HG02840 (cell line): ENCODE measurements around the gene G6PC3.
"Not testable (repeated sequence)": the region's sequence is repeated elsewhere in the genome, so short reads cannot be mapped to it uniquely, and the experiment has no call there.

Experiments
- ATAC-seq: cut with Tn5 transposase; IDR thresholded peaks from one replicate; pipeline ENCODE4 v1.9.1; 2021; ENCODE audit warnings: mild to moderate bottlenecking, moderate library complexity, moderate number of reproducible peaks; ENCODE audit not compliant: unreplicated experiment, low FRiP score

G6PC3 gene

DNA sequence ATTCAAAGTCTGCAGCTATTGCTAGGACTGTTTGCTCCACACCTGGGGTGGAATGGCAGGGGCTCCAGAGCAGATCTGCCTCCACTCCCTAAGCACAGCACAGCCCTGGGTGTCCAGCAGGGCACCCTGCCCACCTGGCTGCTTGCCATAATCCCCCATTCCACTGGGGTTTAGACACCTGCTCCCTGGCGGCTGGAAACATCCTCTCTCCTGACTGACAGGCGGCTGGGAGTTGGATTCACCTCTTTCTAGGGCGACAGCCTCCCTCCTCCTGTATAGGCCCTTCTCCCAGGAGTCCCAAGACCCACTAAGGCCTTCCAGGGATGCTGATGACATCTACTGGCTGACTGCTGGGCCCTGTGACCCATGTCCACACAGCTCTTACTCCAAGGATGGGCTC lies 34.9 kb downstream of the G6PC3 start:
- no peak for ATAC-seq

DNA sequence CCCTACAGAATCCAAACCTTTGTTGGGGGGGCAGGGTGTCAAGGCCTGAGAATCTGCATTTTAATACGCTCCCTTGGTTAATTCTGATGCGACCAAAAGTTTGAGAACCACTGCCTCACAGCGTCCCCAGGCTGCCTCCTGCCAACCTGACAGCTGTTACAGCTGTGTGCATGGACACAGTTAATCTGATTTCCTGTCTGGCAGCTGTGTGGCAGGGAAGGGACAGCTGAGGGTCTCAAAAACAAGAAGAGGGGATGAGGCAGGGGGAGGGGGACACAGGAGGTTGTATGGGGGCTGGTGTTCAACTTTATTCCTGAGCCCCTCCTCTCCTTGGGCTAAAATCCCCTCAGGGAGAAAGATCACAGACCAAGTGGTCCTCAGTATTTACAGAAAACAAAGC lies 35.4 kb downstream of the G6PC3 start:
- no peak for ATAC-seq

GRCh38 chr17:44106801-44107200 lies 36.3 kb downstream of the G6PC3 start:
- ATAC-seq = no peak

DNA sequence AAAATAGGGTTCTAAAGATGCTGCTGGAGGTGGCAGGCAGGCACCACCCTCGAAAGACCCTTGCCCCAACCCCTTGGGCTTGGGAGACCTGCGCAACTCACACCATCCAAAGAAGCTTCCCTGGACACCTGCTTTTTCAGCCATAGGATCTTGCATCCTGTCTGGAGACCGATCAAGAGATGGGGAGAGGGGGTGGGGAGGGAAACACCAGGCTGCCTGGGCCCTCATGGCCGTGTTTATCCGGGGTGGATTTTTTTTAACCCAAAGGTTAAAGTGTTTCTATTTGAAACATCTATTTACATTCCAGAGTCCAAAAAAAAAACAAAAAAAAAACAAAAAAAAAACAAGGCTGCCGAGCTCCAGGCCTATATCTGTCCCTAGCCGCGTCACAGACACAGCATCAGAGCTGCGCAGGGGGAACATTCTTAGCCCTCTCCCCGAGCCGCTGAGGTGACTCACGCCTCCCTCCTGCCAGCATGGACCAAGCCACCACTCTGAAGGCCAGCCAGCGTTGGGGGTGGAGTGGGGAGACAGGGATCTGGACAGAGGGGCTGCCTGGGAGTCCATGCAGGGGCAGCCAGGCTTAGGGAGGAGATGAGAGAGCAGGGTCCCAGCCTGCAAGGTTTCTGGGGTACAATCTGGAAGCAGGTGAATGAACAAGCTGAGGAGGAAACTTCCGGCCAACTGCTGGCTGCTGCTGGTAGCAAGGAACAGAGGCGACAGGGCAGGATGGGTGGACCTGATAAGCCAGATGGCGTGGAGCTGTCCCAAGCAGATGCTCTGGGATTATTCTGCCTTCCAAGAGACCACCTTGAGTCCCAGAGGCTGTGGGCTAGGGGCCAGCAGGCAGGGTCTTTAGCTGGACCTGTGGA lies 38.1 kb downstream of the G6PC3 start:
- ATAC-seq = no peak

DNA sequence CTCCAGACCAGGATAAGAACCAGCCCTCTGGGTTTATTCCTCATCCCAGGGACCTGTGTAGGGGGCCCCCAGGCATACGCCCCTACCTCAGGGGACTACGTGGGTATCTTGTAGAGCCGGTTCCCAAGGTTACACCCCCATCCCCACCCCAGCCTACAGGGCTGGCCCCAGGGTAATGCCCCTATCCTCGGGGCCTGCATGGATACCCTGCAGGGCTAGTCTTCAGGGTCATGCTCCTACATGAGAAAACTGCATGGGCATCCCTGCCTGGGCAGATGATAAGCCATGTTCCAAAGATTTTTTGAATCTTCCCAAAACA lies 38.7 kb downstream of the G6PC3 start:
- ATAC-seq = no peak

GRCh38 chr17:44110011-44110686 lies 39.6 kb downstream of the G6PC3 start:
- ATAC-seq = no peak

GRCh38 chr17:44110823-44111633 lies 40.5 kb downstream of the G6PC3 start:
- ATAC-seq = no peak

DNA sequence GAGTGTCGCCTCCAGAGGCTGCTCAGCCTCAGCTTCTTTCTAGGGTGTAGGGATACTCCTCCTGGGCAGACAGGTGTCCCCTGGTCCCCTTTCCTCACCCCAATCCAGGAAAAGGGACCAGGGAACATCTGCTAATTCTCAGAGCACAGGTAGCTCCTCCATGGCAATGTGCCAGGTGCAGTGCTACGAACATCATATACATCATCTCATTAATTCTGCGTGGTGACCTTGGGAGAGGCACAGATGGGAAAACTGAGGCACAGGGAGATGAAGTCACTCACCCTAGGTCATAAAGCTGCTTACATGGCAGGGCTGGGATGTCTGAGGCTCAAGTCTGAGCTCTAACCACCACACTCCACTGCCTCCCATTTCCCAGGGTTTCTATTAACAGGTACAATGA lies 41.2 kb downstream of the G6PC3 start:
- no peak for ATAC-seq

GRCh38 chr17:44112284-44113280 lies 42.0 kb downstream of the G6PC3 start:
- no peak for ATAC-seq

DNA sequence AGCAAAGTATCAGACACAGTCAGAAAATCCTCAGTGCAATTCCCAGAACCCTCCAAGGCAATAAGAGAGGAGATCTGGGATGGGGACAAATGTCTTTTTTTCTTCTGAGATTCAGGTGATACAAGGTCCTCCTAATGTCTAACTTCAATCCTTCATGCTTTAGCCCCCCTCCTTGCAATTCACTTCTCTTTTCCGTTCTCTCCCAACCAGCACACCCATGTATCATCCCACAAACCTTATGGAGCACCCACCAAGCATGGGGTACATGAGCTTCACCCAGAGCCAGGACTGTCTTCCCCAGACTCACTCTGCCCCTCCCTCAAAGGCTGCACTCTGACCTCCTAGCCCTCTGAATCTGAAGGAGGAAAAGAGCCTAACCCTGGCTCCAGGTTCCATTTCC lies 42.8 kb downstream of the G6PC3 start:
- no peak for ATAC-seq

DNA sequence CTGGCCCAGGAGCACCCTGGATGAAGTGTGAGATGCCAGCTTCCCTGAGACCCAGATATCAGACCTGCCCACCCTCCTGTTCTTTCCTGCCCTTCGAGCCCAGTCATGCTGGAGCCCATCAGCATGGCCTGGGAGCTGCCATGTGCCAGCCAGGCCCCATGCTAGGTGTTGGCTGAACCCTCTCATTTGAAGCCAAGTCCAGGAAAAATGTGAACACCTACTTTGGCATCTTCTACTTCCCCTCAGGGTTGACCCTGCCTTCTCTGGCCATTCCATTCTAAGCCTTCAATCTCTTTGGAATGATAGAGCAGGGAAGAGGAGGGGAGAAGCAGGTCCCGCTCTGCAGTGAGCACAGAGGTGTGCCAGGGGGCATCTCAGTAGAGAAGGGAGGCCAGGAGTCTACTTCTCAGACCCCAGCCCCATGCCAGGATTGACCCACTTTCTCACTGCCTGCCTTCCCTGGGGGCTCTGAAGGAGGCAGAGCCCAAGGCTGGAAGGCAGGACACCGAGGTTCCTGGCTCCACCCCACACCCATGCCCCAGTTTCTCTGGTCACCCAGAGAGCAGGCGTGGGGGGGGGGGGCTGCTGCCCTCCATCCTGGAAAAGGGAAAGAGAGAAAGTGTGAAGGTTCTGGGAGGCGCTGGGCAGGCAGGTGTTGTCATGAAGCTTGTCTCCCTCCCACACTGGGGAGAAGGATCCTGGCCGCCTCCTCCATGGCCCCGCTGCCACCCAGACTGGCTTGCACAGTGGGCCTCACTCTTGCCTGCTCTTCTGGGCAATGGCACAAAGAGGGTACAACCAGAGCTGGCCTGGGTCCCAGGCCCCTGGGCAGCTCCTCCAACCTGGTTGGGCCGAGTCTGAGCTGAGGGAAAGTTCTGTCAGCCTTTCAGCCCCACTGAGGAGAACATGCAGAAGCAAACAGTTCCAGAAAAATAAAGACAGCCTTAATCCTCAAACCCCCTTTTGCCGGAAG lies 43.6 kb downstream of the G6PC3 start:
- no peak for ATAC-seq

DNA sequence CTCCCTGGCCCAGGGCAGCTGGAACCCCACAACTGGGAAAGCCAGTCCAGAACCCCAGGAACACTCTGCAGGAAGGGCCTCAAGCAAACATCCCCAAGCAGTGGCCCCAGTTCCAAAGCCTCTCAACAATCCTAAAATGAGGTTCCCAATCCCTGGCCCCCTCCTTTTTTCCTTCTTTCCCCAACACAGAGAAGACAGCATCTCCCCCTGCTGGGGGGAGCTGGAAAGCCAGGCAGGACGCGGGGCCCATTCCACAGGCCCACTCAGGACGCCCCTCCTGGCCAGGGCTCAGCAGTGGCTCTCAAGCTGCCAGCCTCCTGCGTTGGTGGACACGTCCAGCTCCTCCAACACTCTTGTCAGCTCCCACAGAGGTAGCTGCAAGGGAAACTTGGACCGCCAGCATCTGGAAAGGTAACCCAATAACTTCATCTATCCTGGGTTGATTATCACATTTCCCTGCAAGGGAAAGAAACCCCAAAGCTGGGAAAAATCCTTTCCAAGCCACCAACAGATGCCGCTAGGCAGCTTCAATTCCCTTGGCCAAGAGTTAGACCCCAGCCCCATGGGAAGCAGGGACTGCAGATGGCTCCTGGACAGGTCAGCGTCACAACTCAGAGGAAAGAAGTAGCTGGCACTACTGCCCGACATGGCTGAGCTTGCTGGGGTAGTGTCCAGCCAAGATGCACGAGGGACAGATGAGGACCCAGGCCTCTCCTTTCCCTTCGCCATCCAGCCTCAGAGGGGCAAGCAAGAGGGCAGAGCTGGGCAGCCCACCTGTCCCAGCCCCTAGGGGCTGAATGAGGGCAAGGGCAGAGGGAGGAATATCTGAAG lies 45.3 kb downstream of the G6PC3 start:
- ATAC-seq = no peak

DNA sequence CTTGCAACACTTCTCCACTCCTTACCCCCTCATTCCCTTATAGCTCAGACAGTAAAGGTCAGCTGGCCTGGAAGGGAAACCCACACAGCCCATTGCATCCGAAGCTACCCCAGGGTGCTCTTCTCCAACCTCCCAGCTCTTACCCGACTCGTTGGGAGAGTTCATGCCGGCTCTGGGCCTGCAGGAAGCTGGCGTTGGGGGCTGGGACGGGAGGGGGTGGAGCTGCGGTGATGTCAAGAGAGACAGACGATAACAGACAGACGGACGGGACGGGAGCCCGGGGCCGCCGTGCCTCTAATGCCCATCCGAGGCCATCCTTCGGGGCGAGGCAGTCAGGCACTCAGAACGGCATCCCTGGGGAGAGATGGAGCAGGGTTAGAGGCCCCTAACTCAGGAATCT lies 46.8 kb downstream of the G6PC3 start:
- no peak for ATAC-seq

DNA sequence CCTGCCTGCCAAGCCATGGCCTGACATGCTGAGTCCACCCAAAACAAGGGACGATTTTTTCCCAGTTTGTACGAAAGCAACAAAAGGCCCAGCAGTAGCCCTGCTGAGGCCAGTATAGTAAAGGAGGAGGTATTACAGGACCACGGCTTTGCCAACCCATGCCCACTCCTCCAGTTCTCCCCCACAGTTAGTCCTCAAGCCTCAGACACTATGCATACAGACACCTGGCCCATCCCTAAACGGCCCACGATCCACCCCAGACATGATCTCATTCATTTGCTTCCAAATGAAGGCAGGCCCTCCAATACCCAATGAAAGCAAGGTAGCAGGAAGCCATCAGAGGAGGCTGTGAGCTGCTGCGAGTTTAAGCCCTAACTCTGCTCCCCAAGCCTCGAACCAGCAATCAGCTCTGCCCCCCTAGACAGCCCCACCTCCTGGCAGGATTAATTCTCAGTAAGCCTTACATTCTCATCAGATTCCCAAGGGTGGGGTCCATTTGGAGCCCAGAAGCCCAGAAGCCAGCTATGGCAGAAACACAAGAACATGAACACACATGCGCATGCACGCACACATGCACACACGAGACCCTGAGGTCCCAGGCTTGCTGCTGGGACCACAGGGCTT lies 48.0 kb downstream of the G6PC3 start:
- no peak for ATAC-seq

- ATAC-seq = no peak
These were observed 48.5 kb downstream of the G6PC3 start for GRCh38 chr17:44119062-44119461.

- no peak for ATAC-seq
These were observed 49.3 kb downstream of the G6PC3 start for GRCh38 chr17:44119798-44120197.

DNA sequence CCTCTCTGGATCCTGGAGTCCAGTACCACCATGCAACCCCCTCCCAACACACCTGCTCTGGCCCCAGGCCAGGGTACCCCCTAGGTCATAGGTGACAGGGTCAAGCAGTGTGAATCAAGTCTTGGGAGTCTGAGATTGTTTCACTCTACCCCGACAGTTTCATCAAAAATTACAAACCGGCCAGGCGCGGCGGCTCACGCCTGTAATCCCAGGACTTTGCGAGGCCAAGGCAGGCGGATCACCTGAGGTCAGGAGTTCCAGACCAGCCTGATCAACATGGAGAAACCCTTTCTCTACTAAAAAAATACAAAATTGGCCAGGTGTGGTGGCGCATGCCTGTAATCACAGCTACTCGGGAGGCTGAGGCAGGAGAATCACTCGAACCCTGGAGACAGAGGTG lies 49.7 kb downstream of the G6PC3 start:
- not testable (repeated sequence) for ATAC-seq
